C4-2B (cell line): ENCODE results near the gene ARHGAP26.

ENCODE experiments used
- ZFX ChIP-seq: fragments of 450-650 bp; IDR thresholded peaks from 2 replicates; pipeline ENCODE4 v1.6.1; 2017
- TF ChIP-seq, protein P1 (sequence below): fragments of 450-650 bp; conservative IDR thresholded peaks from 2 replicates; pipeline ENCODE4 v1.5.1; 2017; ENCODE audit warnings: mild to moderate bottlenecking

DNA sequence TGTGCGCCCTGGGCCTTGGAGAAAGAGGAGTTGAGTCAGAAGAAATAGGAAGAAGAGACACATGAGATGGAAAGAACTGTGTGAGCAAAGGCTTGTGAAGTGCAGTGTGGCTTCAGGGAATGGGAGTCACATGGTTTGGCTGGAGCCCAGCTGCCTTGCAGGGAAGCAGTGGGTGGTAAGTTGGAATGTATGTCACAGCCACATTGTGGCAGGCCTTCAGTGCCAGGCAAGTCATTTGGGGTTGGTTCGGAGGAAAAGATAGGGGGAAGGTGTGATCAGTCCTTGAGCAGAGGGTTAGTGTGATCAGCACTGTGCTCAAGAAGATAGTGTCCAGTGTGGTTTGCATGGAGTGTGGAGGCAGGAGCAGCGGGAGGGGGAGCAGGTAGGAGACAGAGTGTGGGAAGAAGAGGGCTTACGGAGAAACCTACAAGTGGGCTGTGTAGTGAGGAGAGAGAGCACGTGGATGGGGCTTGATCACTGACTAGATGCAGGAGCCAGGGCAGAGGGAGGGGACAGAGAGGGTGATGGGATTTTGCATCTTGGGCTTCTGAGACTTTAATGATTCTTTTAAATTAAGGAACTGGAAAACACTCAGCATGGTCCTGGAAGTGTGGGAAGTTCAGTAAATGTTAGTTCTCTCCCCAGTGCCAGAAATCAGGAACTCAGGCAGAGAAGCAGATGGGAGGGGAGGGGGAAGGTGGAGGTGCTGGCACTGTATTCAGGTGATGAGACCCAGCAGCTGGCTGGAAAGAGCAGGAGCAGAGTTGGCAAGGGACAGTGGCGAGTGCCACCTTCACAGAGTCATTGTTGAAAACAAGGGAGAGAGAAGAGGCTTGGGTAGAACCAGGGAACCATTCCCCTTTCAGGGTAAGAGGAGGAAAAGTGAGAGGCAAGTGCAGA, 46.6 kb downstream of the ARHGAP26 start:
- TF ChIP-seq, protein P1, sequence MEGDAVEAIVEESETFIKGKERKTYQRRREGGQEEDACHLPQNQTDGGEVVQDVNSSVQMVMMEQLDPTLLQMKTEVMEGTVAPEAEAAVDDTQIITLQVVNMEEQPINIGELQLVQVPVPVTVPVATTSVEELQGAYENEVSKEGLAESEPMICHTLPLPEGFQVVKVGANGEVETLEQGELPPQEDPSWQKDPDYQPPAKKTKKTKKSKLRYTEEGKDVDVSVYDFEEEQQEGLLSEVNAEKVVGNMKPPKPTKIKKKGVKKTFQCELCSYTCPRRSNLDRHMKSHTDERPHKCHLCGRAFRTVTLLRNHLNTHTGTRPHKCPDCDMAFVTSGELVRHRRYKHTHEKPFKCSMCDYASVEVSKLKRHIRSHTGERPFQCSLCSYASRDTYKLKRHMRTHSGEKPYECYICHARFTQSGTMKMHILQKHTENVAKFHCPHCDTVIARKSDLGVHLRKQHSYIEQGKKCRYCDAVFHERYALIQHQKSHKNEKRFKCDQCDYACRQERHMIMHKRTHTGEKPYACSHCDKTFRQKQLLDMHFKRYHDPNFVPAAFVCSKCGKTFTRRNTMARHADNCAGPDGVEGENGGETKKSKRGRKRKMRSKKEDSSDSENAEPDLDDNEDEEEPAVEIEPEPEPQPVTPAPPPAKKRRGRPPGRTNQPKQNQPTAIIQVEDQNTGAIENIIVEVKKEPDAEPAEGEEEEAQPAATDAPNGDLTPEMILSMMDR, result no peak
- TF ChIP-seq ZFX, result no peak
